ENCODE data around the gene SHROOM4. TPM values are rescaled to one million over a fixed set of nuclear protein-coding genes. Genes with fewer than 3 reads are reported as not detected.

Gene SHROOM4
- total RNA-seq, 4 donors from 2014 or later, result 6.3 to 54.7 (median 35.4) TPM

- TF ChIP-seq CTCF (IDR thresholded peaks at IDR 0.05), result no peak
These were observed 88.7 kb downstream of the SHROOM4 start for GRCh38 chrX:50725310-50725709.

GRCh38 chrX:50723006-50723405 lies 91.0 kb downstream of the SHROOM4 start:
- ATAC-seq (ENCODE audit: low FRiP score) (no peak), DNase-seq (ENCODE audit: low spot score) (no peak)
- TF ChIP-seq CTCF (IDR thresholded peaks at IDR 0.05), result no peak

More at GRCh38 chrX:50725310-50725709, 88.7 kb downstream of the SHROOM4 start:
- DNase-seq (ENCODE audit: low spot score) (no peak), ATAC-seq (ENCODE audit: low FRiP score) (no peak)

- ATAC-seq (ENCODE audit: low FRiP score), result no peak
- DNase-seq (ENCODE audit: low spot score), result no peak
- TF ChIP-seq CTCF (IDR thresholded peaks at IDR 0.05), result no peak
These were observed 92.1 kb downstream of the SHROOM4 start for GRCh38 chrX:50721764-50722521.

GRCh38 chrX:50719614-50720013 lies 94.4 kb downstream of the SHROOM4 start:
- ATAC-seq (ENCODE audit: low FRiP score), result no peak
- DNase-seq (ENCODE audit: low spot score), result no peak
- no peak for TF ChIP-seq CTCF (IDR thresholded peaks at IDR 0.05)

GRCh38 chrX:50718776-50719175 lies 95.2 kb downstream of the SHROOM4 start:
- DNase-seq (ENCODE audit: low spot score) (no peak), ATAC-seq (ENCODE audit: low FRiP score) (no peak)
- TF ChIP-seq CTCF (IDR thresholded peaks at IDR 0.05), result no peak

GRCh38 chrX:50716706-50717105 lies 97.3 kb downstream of the SHROOM4 start:
- no peak for ATAC-seq (ENCODE audit: low FRiP score)
- TF ChIP-seq CTCF (IDR thresholded peaks at IDR 0.05), result no peak
- no peak for DNase-seq (ENCODE audit: low spot score)

GRCh38 chrX:50712777-50713176 lies 101.2 kb downstream of the SHROOM4 start:
- ATAC-seq (ENCODE audit: low FRiP score) (no peak), DNase-seq (ENCODE audit: low spot score) (no peak)
- no peak for TF ChIP-seq CTCF (IDR thresholded peaks at IDR 0.05)

Data from omental fat pad (tissue), 4 donors.